H1 (cell line): ENCODE data around the gene GAP43. TPM values are rescaled to one million over a fixed set of nuclear protein-coding genes. Genes with fewer than 3 reads are reported as not detected.

Experiments
- CTCF ChIA-PET: fragments of 300-600 bp; sonication (Branson Sonifier 250); formaldehyde crosslinking; loops from one replicate; lab custom pipeline; 2021; ENCODE audit not compliant: partially characterized antibody; lab: Charles Lee
- POLR2A ChIA-PET: fragments of 300-600 bp; sonication (Branson Sonifier 250); formaldehyde crosslinking; loops from one replicate; lab custom pipeline; 2021; ENCODE audit warnings: inconsistent platforms; ENCODE audit not compliant: partially characterized antibody; lab: Charles Lee
- DNase-seq, 2 experiments: peaks; one replicate each; pipeline versions ENCODE4 v3.0.0 to v3.0.0-alpha.2; 2010 to 2022; ENCODE audit warnings: low spot score in 2 of 2, low read depth in 1 of 2, mixed read lengths in 1 of 2
- FAIRE-seq: peaks from 2 replicates; lab custom pipeline; 2011; peaks lifted over from hg19 to GRCh38; lab: Jason Lieb, UNC
- H2AFZ ChIP-seq: 2 replicates; pipeline ENCODE4 v1.8.1; 2012; ENCODE audit warnings: low read length, inconsistent platforms
- H2AK5ac ChIP-seq: 2 replicates; pipeline ENCODE4 v1.6.1; 2013; ENCODE audit warnings: low read depth, low read length
- H2BK120ac ChIP-seq: replicated peaks from 2 replicates; pipeline ENCODE3; 2013; ENCODE audit warnings: low read depth, low read length, inconsistent platforms
- H2BK12ac ChIP-seq: 2 replicates; pipeline ENCODE4 v1.6.1; 2013; ENCODE audit warnings: low read depth, low read length
- H2BK15ac ChIP-seq: 2 replicates; pipeline ENCODE4 v1.6.1; 2013; ENCODE audit warnings: low read length
- H2BK20ac ChIP-seq: 2 replicates; pipeline ENCODE4 v1.6.1; 2013; ENCODE audit warnings: low read length
- H2BK5ac ChIP-seq: 2 replicates; pipeline ENCODE4 v1.6.1; 2013; ENCODE audit warnings: low read depth, low read length
- H3K14ac ChIP-seq: 2 replicates; pipeline ENCODE4 v1.6.1; 2013; ENCODE audit warnings: inconsistent platforms; ENCODE audit not compliant: insufficient read length
- H3K18ac ChIP-seq: 2 replicates; pipeline ENCODE4 v1.6.1; 2013; ENCODE audit warnings: low read length; ENCODE audit errors: extremely low read depth
- H3K23ac ChIP-seq: 2 replicates; pipeline ENCODE4 v1.6.1; 2013; ENCODE audit warnings: inconsistent platforms; ENCODE audit not compliant: insufficient read length
- H3K23me2 ChIP-seq: 2 replicates; pipeline ENCODE4 v1.6.1; 2013; ENCODE audit warnings: low read depth, low read length
- H3K27ac ChIP-seq: 2 replicates; pipeline ENCODE4 v1.6.1; 2011; ENCODE audit warnings: low read depth, low read length, inconsistent platforms
- H3K27me3 ChIP-seq, 4 experiments: replicated peaks in 1 of 4; 1 replicate in 1 of 4; 2 replicates in 3 of 4; pipeline versions ENCODE4 v1.6.1 to v1.8.1; 2011 to 2013; ENCODE audit warnings: low read length in 3 of 4, mild to moderate bottlenecking in 3 of 4, inconsistent platforms in 2 of 4, mixed read lengths in 2 of 4, moderate library complexity in 1 of 4; ENCODE audit not compliant: control insufficient read depth in 3 of 4, insufficient read depth in 3 of 4; ENCODE audit errors: extremely low read depth in 1 of 4
- H3K36me3 ChIP-seq, 4 experiments: 2 replicates each; pipeline versions ENCODE4 v1.6.1 to v1.8.1; 2011 to 2013; ENCODE audit warnings: mild to moderate bottlenecking in 4 of 4, low read length in 3 of 4, moderate library complexity in 2 of 4, control low read depth in 1 of 4, inconsistent platforms in 1 of 4; ENCODE audit not compliant: insufficient read depth in 4 of 4, control insufficient read depth in 2 of 4
- H3K4ac ChIP-seq: replicated peaks from 2 replicates; pipeline ENCODE3; 2013; ENCODE audit warnings: low read length, low read depth, mixed read lengths, inconsistent platforms; ENCODE audit not compliant: insufficient read length
- H3K4me1 ChIP-seq, 4 experiments: replicated peaks in 1 of 4; 1 replicate in 1 of 4; 2 replicates in 3 of 4; pipeline versions ENCODE4 v1.6.1 to v1.8.1; 2011 to 2013; ENCODE audit warnings: low read length in 3 of 4, inconsistent platforms in 2 of 4, mixed read lengths in 1 of 4; ENCODE audit not compliant: insufficient read depth in 4 of 4, control insufficient read depth in 3 of 4
- H3K4me2 ChIP-seq, 2 experiments: 2 replicates each; pipeline versions ENCODE4 v1.6.1 to v1.8.1; 2011 to 2013; ENCODE audit warnings: low read depth in 2 of 2, low read length in 2 of 2, control low read depth in 1 of 2, inconsistent platforms in 1 of 2, mild to moderate bottlenecking in 1 of 2; ENCODE audit not compliant: insufficient read depth in 1 of 2
- H3K4me3 ChIP-seq, 4 experiments: fragments of 200-600, 300-600 bp in 1 of 4; sonication (generic), shearing (Covaris generic), sonication (Bioruptor Twin) in 1 of 4; 2 replicates each; pipeline versions ENCODE4 v1.5.1 to v1.8.1; 2011 to 2016; ENCODE audit warnings: low read length in 4 of 4, low read depth in 3 of 4, control low read depth in 2 of 4, inconsistent platforms in 2 of 4, mild to moderate bottlenecking in 2 of 4, mixed read lengths in 1 of 4, moderate library complexity in 1 of 4; ENCODE audit not compliant: insufficient read depth in 2 of 4; ENCODE audit errors: extremely low read depth in 1 of 4
- H3K56ac ChIP-seq: replicated peaks from 2 replicates; pipeline ENCODE3; 2013; ENCODE audit warnings: low read depth, mild to moderate bottlenecking, mixed read lengths, low read length, inconsistent platforms; ENCODE audit not compliant: insufficient read length
- H3K79me1 ChIP-seq: 2 replicates; pipeline ENCODE4 v1.6.1; 2013; ENCODE audit warnings: low read depth, low read length, control low read depth
- H3K79me2 ChIP-seq, 2 experiments: 2 replicates each; pipeline versions ENCODE4 v1.6.1 to v1.8.1; 2012 to 2013; ENCODE audit warnings: low read length in 2 of 2, mild to moderate bottlenecking in 2 of 2, inconsistent platforms in 1 of 2; ENCODE audit not compliant: insufficient read depth in 2 of 2, control insufficient read depth in 1 of 2
- H3K9ac ChIP-seq, 4 experiments: replicated peaks in 1 of 4; 1 replicate in 1 of 4; 2 replicates in 3 of 4; pipeline versions ENCODE4 v1.6.1 to v1.8.1; 2011 to 2013; ENCODE audit warnings: low read depth in 3 of 4, low read length in 3 of 4, control low read depth in 2 of 4, mild to moderate bottlenecking in 2 of 4, moderate library complexity in 2 of 4, inconsistent platforms in 1 of 4; ENCODE audit errors: extremely low read depth in 1 of 4
- H3K9me3 ChIP-seq, 2 experiments: 2 replicates each; pipeline versions ENCODE4 v1.6.1 to v1.8.1; 2012 to 2013; ENCODE audit warnings: mild to moderate bottlenecking in 2 of 2, moderate library complexity in 2 of 2, control low read depth in 1 of 2, inconsistent platforms in 1 of 2, low read depth in 1 of 2, low read length in 1 of 2, mixed read lengths in 1 of 2; ENCODE audit not compliant: insufficient read depth in 2 of 2
- H4K20me1 ChIP-seq, 2 experiments: replicated peaks in 1 of 2; 2 replicates each; pipeline versions ENCODE3 to v1.8.1; 2011 to 2013; ENCODE audit warnings: inconsistent platforms in 2 of 2, low read length in 2 of 2, mild to moderate bottlenecking in 1 of 2; ENCODE audit not compliant: insufficient read depth in 2 of 2, control insufficient read depth in 1 of 2
- H4K5ac ChIP-seq: 2 replicates; pipeline ENCODE4 v1.6.1; 2013; ENCODE audit warnings: low read length, low read depth, mixed read lengths, inconsistent platforms; ENCODE audit not compliant: insufficient read length
- H4K8ac ChIP-seq: 2 replicates; pipeline ENCODE4 v1.8.0; 2013; ENCODE audit warnings: mild to moderate bottlenecking, moderate library complexity, low read length, inconsistent platforms; ENCODE audit not compliant: insufficient read depth; ENCODE audit errors: extremely low read depth
- H4K91ac ChIP-seq: replicated peaks from 2 replicates; pipeline ENCODE3; 2013; ENCODE audit warnings: low read length, mixed read lengths, inconsistent platforms; ENCODE audit not compliant: insufficient read length
- BACH1 ChIP-seq: IDR thresholded peaks from 2 replicates; pipeline ENCODE4 v1.6.1; 2012; ENCODE audit warnings: low read length, improper control_type of control experiment
- PHF8 ChIP-seq: fragments of 200-600 bp; sonication (generic); conservative IDR thresholded peaks from 2 replicates; pipeline ENCODE4 v1.7.1; 2012; ENCODE audit warnings: low read depth, mild to moderate bottlenecking, inconsistent platforms, low read length, moderate library complexity
- WGBS, 2 experiments: shearing (Covaris generic) in 1 of 2; methylation state at CpG; one replicate each; pipeline versions ENCODE4 v1.1.6 to v1.1.7; 2013 to 2015; ENCODE audit warnings: low lambda C conversion rate in 2 of 2, mixed read lengths in 2 of 2, inconsistent platforms in 1 of 2, low coverage in 1 of 2, missing lambda C conversion rate in 1 of 2; ENCODE audit not compliant: insufficient replicate concordance in 2 of 2, insufficient coverage in 1 of 2, insufficient read length in 1 of 2; ENCODE audit errors: extremely low coverage in 1 of 2, missing lambda C conversion rate in 1 of 2; 5-methylcytosine and 5-hydroxymethylcytosine counted together
- polyA plus RNA-seq, 7 experiments: library from polyadenylated mRNA; depleted of rRNA in 3 of 7; stranded (reverse) in 5 of 7; unstranded in 2 of 7; fragments of >200 nt in 5 of 7; fragments of 200-250 nt in 2 of 7; gene quantifications; 1 replicate in 5 of 7; 2 replicates in 1 of 7; 4 replicates in 1 of 7; pipeline versions ENCODE4 v1.2.1 to v1.2.3, GENCODE V29; 2011 to 2013; ENCODE audit warnings: missing spikeins in 2 of 7, mixed read lengths in 2 of 7
- total RNA-seq: library from RNA; stranded (reverse); fragmentation: NEBNext Ultra II Directional; extraction: Animal tissue kit (Norgen Biotek cat#: 25700); gene quantifications from 2 replicates; pipeline ENCODE4 v1.2.1, GENCODE V29; 2021

Gene GAP43
- total and polyA plus RNA-seq, 2 of the 8 experiments (the other 6 are each of a cell fraction or from before 2014, with no cell fraction given), result 11.2 to 21.9 TPM

DNA sequence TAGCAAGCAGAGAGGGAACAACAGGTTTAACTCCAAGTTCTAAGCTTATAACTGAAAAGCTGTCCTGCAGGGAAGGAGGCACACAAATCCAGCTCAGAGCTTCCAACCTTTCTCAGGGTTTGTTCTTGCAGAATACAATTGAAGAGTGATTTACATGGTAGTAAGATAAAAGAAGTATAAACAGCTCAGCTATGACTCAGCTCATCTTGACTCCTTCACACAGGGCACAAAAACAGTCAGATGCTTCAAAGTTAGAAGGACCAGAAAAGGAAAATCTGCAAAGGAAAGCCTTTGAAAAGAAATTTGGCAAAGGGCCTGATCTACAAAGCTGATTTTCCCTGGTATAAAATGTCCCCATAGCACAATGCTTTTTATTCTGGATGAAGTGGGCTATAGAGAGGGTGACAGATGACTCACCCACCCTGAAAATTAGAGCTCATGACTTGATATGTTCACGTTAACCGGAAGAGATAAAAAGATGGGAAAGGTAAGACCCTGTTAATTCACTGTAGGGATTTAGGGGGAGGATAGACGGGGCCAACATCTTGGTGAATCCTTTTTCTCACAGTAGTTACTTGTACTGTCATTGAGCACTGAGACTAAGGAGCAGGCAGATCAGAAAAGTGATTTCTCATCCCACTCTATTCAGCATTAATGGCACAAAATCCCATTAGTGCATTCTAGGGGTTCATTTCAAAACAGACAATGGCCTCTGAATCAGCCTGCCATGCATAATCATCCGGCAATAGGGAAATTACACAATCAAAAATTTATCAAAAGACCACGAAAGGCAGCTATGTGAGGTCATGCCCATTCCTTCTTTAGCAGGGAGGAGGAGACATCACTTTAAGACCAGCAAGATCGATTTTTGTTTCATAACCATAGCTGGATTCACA, 143.5 kb downstream of the GAP43 start:
- Histone ChIP-seq H2AFZ (no peak overlapping the region; the same call in 1 of the 2 replicates), H3K79me2 (no peaks in the 10 kb centered on the region), H4K5ac (no peak overlapping the region), H3K79me1 (no peaks in the 10 kb centered on the region), H3K4me2 (peak overlapping the region in 1 of 2 experiments; percentile 9; a peak in 1 of 4 replicates), H3K23me2 (no peaks in the 10 kb centered on the region), H3K9me3 (no peaks in the 10 kb centered on the region), H4K20me1 (no peaks in the 10 kb centered on the region), H3K4me1 (peaks cover 0 to 8% (median 1%) of the 10 kb centered on the region in 4 experiments; a peak in 2 of 7 replicates), H2BK20ac (no peak overlapping the region), H3K56ac (no peak overlapping the region), H3K4me3 (no peak overlapping the region), H3K27me3 (no peaks in the 10 kb centered on the region), H2AK5ac (no peak overlapping the region), H2BK5ac (no peak overlapping the region), H3K4ac (no peak overlapping the region), H3K9ac (no peak overlapping the region; a peak in 1 of 7 replicates), H3K27ac (0 out of 2 replicates have a peak overlapping the region, but pooled peaks have one; percentile 26), H4K8ac (no peak overlapping the region), H3K23ac (no peak overlapping the region), H3K14ac (no peak overlapping the region), H3K36me3 (no peaks in the 10 kb centered on the region), H3K18ac (no peak overlapping the region), H2BK120ac (no peak overlapping the region), H2BK15ac (no peak overlapping the region), H4K91ac (no peak overlapping the region), H2BK12ac (no peak overlapping the region)
- peak; percentile 32 for TF ChIP-seq BACH1
- no peak for TF ChIP-seq PHF8
- ChIA-PET POLR2A (no interaction called here), CTCF (interaction anchor here (1.1 to 3.0 kb wide), 5 partner anchors 14 to 549 kb away, joined by 3 to 19 read pairs (median 4); no protein-coding TSS in a partner anchor)
- DNase-seq (no peak), FAIRE-seq (no peak)
- WGBS, 2 experiments, result 81% methylated on average over 6 of the region's 6 CpGs; no CpG with 5 or more reads in 1 of the 2 experiments
